Chondrocyte (in vitro differentiated cells): Measurements from ENCODE around the gene PTPRG. TPM values are rescaled to one million over a fixed set of nuclear protein-coding genes. Genes with fewer than 3 reads are reported as not detected.

Experiments
- DNase-seq: peaks from one replicate; pipeline ENCODE4 v3.0.0; 2021; ENCODE audit warnings: mixed read lengths, low spot score
- H3K27ac Mint-ChIP-seq: one replicate; pipeline ENCODE4 v1.8.0; 2021; ENCODE audit warnings: mild to moderate bottlenecking, moderate library complexity, mixed read lengths; ENCODE audit not compliant: unreplicated experiment
- H3K27me3 Mint-ChIP-seq: 2 replicates; pipeline ENCODE4 v1.8.0; 2021; ENCODE audit warnings: low read depth, mixed read lengths
- H3K36me3 Mint-ChIP-seq: 2 replicates; pipeline ENCODE4 v1.8.0; 2021; ENCODE audit warnings: low read depth, mixed read lengths
- H3K4me1 Mint-ChIP-seq: 2 replicates; pipeline ENCODE4 v1.8.0; 2021; ENCODE audit warnings: low read depth, mild to moderate bottlenecking, mixed read lengths
- H3K4me3 Mint-ChIP-seq: one replicate; pipeline ENCODE4 v1.8.0; 2021; ENCODE audit warnings: mild to moderate bottlenecking, moderate library complexity, mixed read lengths; ENCODE audit not compliant: unreplicated experiment
- H3K9me3 Mint-ChIP-seq: 2 replicates; pipeline ENCODE4 v1.8.0; 2021; ENCODE audit warnings: low read depth, mixed read lengths
- CTCF ChIP-seq: fragments of 200-600 bp; sonication (generic); IDR thresholded peaks from 2 replicates; pipeline ENCODE4 v1.5.0; 2021; ENCODE audit warnings: antibody characterized with exemption, mild to moderate bottlenecking, moderate library complexity
- total RNA-seq: library from RNA; stranded (reverse); gene quantifications from 3 replicates; pipeline ENCODE4 v1.2.1, GENCODE V29; 2021

The PTPRG gene
- total RNA-seq, 1 donor from 2014 or later, result 45.5 TPM

- no peak overlapping the region for H3K27ac Mint-ChIP-seq
- DNase-seq, result no peak
Measured at GRCh38 chr3:61646851-61647525, 85.6 kb downstream of the PTPRG start.

DNA sequence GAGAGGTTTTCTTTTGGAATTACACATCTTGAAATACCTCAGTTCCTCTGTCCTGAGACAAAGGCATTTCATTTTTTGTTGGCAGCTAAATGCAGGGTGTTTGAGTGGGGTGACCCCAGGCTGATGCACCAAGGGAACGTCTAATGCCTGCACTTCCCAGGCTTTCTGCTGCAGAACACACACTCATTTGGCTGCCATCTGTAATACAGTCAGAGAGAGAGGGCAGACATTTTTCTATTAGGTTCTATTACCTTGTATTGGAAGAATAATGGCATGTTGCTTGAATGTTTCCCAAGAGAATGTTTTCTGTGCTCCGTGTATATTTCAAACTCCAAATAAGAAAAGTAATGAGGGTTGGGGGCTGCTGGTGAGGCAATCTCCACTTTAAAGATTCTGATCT is 87.1 kb downstream of the PTPRG start:
- Mint-ChIP-seq H3K27me3 (peaks cover 2% of the 10 kb centered on the region), H3K9me3 (peaks cover 6% of the 10 kb centered on the region), H3K27ac (no peak overlapping the region), H3K36me3 (peaks cover 2% of the 10 kb centered on the region), H3K4me3 (no peak overlapping the region), H3K4me1 (peaks cover 15% of the 10 kb centered on the region)
- no peak for DNase-seq
- no peak for TF ChIP-seq CTCF

More at GRCh38 chr3:61646851-61647525, 85.6 kb downstream of the PTPRG start:
- Mint-ChIP-seq H3K9me3 (peaks cover 6% of the 10 kb centered on the region), H3K36me3 (peaks cover 2% of the 10 kb centered on the region), H3K4me1 (peaks cover 20% of the 10 kb centered on the region), H3K4me3 (no peak overlapping the region), H3K27me3 (peaks cover 10% of the 10 kb centered on the region)
- TF ChIP-seq CTCF, result no peak

- peaks cover 6% of the 10 kb centered on the region for H3K9me3 Mint-ChIP-seq
- peaks cover 2% of the 10 kb centered on the region for H3K36me3 Mint-ChIP-seq
- no peak overlapping the region for H3K27ac Mint-ChIP-seq
- no peak overlapping the region for H3K4me3 Mint-ChIP-seq
- peaks cover 2% of the 10 kb centered on the region for H3K27me3 Mint-ChIP-seq
- no peak for DNase-seq
- H3K4me1 Mint-ChIP-seq, result peaks cover 4% of the 10 kb centered on the region
- TF ChIP-seq CTCF, result no peak
Measured at GRCh38 chr3:61649381-61650170, 88.2 kb downstream of the PTPRG start.

DNA sequence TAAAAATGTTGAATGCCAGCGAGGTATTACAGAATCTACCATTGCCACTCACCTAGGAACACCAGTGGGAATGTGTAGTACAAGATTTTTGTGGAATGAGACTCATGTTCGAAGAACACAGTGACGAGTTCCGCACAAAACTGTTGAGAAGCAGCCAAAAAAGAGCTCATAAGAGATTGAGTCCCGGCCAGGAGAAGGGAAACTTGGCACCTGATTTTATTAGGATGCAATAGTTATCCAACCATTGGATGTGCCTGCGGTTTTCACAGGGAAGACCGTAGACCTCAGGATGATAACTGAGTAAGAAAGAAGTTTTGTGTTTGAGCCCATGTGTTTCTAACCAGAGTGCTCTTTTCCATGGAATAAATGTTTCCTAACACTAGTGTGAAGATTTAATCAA is 88.9 kb downstream of the PTPRG start:
- Mint-ChIP-seq H3K27me3 (peaks cover 5% of the 10 kb centered on the region), H3K9me3 (peaks cover 2% of the 10 kb centered on the region), H3K27ac (no peak overlapping the region), H3K36me3 (peaks cover 2% of the 10 kb centered on the region), H3K4me1 (peaks cover 3% of the 10 kb centered on the region), H3K4me3 (no peak overlapping the region)
- no peak for TF ChIP-seq CTCF
- no peak for DNase-seq

- H3K27me3 Mint-ChIP-seq, result peaks cover 5% of the 10 kb centered on the region
- no peak overlapping the region for H3K27ac Mint-ChIP-seq
- no peaks in the 10 kb centered on the region for H3K9me3 Mint-ChIP-seq
- no peak for DNase-seq
- peaks cover 2% of the 10 kb centered on the region for H3K36me3 Mint-ChIP-seq
- H3K4me1 Mint-ChIP-seq, result peaks cover 3% of the 10 kb centered on the region
- no peak for TF ChIP-seq CTCF
- no peak overlapping the region for H3K4me3 Mint-ChIP-seq
Measured at GRCh38 chr3:61650719-61651410, 89.5 kb downstream of the PTPRG start.
